GM23338 (cell line): ENCODE data around the gene LRRC63. TPM values are rescaled to one million over a fixed set of nuclear protein-coding genes. Genes with fewer than 3 reads are reported as not detected.

ENCODE experiments used
- ATAC-seq: fragments of 200-7000 bp; cut with Tn5 transposase; 3 replicates; pipeline ENCODE4 v1.9.1; 2020
- DNase-seq: peaks from one replicate; pipeline ENCODE4 v3.0.0-alpha.2; 2015; ENCODE audit warnings: low spot score
- H2AFZ ChIP-seq: fragments of 200-600 bp; sonication (generic); 2 replicates; pipeline ENCODE4 v1.8.0; 2016; ENCODE audit warnings: antibody characterized with exemption, mild to moderate bottlenecking, moderate library complexity
- H3F3A ChIP-seq: fragments of 200-600 bp; sonication (generic); replicated peaks from 2 replicates; pipeline ENCODE4 v1.8.0; 2017; ENCODE audit warnings: antibody characterized with exemption, mixed run types, low read depth
- H3K27ac ChIP-seq: fragments of 200-600 bp; sonication (generic); 2 replicates; pipeline ENCODE4 v1.6.1; 2016; ENCODE audit warnings: low read depth
- H3K27me3 ChIP-seq: fragments of 200-600 bp; sonication (generic); 2 replicates; pipeline ENCODE4 v1.8.0; 2016; ENCODE audit warnings: mild to moderate bottlenecking, mixed run types, moderate library complexity; ENCODE audit not compliant: insufficient read depth
- H3K36me3 ChIP-seq: fragments of 200-600 bp; sonication (generic); 2 replicates; pipeline ENCODE4 v1.8.0; 2016; ENCODE audit warnings: mild to moderate bottlenecking; ENCODE audit not compliant: insufficient read depth
- H3K4me1 ChIP-seq: fragments of 200-600 bp; sonication (generic); 2 replicates; pipeline ENCODE4 v1.8.0; 2016; ENCODE audit warnings: mild to moderate bottlenecking, moderate library complexity; ENCODE audit not compliant: insufficient read depth
- H3K4me2 ChIP-seq: fragments of 200-600 bp; sonication (generic); 2 replicates; pipeline ENCODE4 v1.7.1; 2017; ENCODE audit warnings: mixed run types
- H3K4me3 ChIP-seq: fragments of 200-600 bp; sonication (generic); 2 replicates; pipeline ENCODE4 v1.6.1; 2016; ENCODE audit warnings: mixed run types
- H3K79me2 ChIP-seq: fragments of 200-600 bp; sonication (generic); replicated peaks from 2 replicates; pipeline ENCODE4 v1.8.0; 2017; ENCODE audit warnings: mild to moderate bottlenecking; ENCODE audit not compliant: insufficient read depth
- H3K9me2 ChIP-seq: fragments of 200-600 bp; sonication (generic); 2 replicates; pipeline ENCODE4 v1.8.0; 2017; ENCODE audit not compliant: insufficient read depth
- H4K20me1 ChIP-seq: fragments of 200-600 bp; sonication (generic); replicated peaks from 2 replicates; pipeline ENCODE4 v1.8.0; 2017; ENCODE audit warnings: mild to moderate bottlenecking; ENCODE audit not compliant: insufficient read depth
- H3K27ac Mint-ChIP-seq: 2 replicates; pipeline ENCODE4 v1.8.0; 2020; ENCODE audit warnings: inconsistent platforms, mild to moderate bottlenecking, moderate library complexity, mixed read lengths
- H3K27me3 Mint-ChIP-seq: 3 replicates; pipeline ENCODE4 v1.8.0; 2022; ENCODE audit warnings: low read depth, mild to moderate bottlenecking, moderate library complexity, mixed read lengths, inconsistent platforms; ENCODE audit not compliant: insufficient read depth, poor library complexity
- H3K36me3 Mint-ChIP-seq: 3 replicates; pipeline ENCODE4 v1.8.0; 2021; ENCODE audit warnings: low read depth, mild to moderate bottlenecking, inconsistent platforms, moderate library complexity, mixed read lengths
- H3K4me1 Mint-ChIP-seq: 3 replicates; pipeline ENCODE4 v1.8.0; 2020; ENCODE audit warnings: mild to moderate bottlenecking, inconsistent platforms, mixed read lengths
- H3K4me3 Mint-ChIP-seq: 3 replicates; pipeline ENCODE4 v1.8.0; 2021; ENCODE audit warnings: moderate library complexity, mild to moderate bottlenecking, inconsistent platforms, mixed read lengths
- H3K9me3 Mint-ChIP-seq: 3 replicates; pipeline ENCODE4 v1.8.0; 2020; ENCODE audit warnings: moderate library complexity, mild to moderate bottlenecking, inconsistent platforms, mixed read lengths
- CREB1 ChIP-seq: fragments of 250-450 bp; sonication (Bioruptor Pico); IDR thresholded peaks from 2 replicates; pipeline ENCODE4 v1.5.0; 2020; ENCODE audit warnings: low read depth, mild to moderate bottlenecking, moderate library complexity
- EZH2 ChIP-seq: fragments of 200-600 bp; sonication (generic); IDR thresholded peaks from one replicate; pipeline ENCODE4 v1.8.0; 2017; ENCODE audit warnings: antibody characterized with exemption, mild to moderate bottlenecking, low read depth; ENCODE audit not compliant: unreplicated experiment
- EZH2phosphoT487 ChIP-seq: fragments of 200-600 bp; sonication (generic); IDR thresholded peaks from one replicate; pipeline ENCODE4 v1.8.1; 2018; ENCODE audit warnings: antibody characterized with exemption; ENCODE audit not compliant: unreplicated experiment
- JUNB ChIP-seq: IDR thresholded peaks from one replicate; pipeline ENCODE4 v1.6.1; 2016; ENCODE audit warnings: antibody characterized with exemption; ENCODE audit not compliant: unreplicated experiment
- NANOG ChIP-seq: IDR thresholded peaks from 2 replicates; pipeline ENCODE4 v1.6.1; 2016; ENCODE audit warnings: antibody characterized with exemption, borderline replicate concordance
- POLR2AphosphoS5 ChIP-seq: IDR thresholded peaks from 2 replicates; pipeline ENCODE4 v1.6.1; 2016; ENCODE audit warnings: antibody characterized with exemption, low read depth
- ZNF114 ChIP-seq: fragments of 250-450 bp; sonication (Bioruptor Pico); IDR thresholded peaks from 2 replicates; pipeline ENCODE4 v1.5.0; 2020; ENCODE audit warnings: mild to moderate bottlenecking, moderate library complexity
- ZNF331 ChIP-seq: fragments of 250-450 bp; sonication (Bioruptor Pico); IDR thresholded peaks from 2 replicates; pipeline ENCODE4 v1.5.0; 2020; ENCODE audit warnings: low read depth, mild to moderate bottlenecking, moderate library complexity
- polyA plus RNA-seq: library from polyadenylated mRNA; unstranded; fragments of >200 nt; fragmentation: Nextera tagmentation; extraction: Ambion mirVana; gene quantifications from 2 replicates; pipeline ENCODE4 v1.2.1, GENCODE V29; 2016
- total RNA-seq: library from RNA; depleted of rRNA; stranded (reverse); fragments of >200 nt; shearing (Covaris generic); gene quantifications from 2 replicates; pipeline ENCODE4 v1.2.3, GENCODE V29; 2014
- TF ChIP-seq, protein P1 (sequence below), 2 experiments: fragments of 200-600 bp in 1 of 2; sonication (generic) in 1 of 2; conservative IDR thresholded peaks; 2 replicates each; pipeline versions ENCODE4 v1.5.1 to v1.6.1; 2016 to 2017; ENCODE audit warnings: antibody characterized with exemption in 2 of 2, low read depth in 2 of 2, mild to moderate bottlenecking in 2 of 2, moderate library complexity in 1 of 2
- TF ChIP-seq, protein P2 (sequence below): IDR thresholded peaks from 2 replicates; pipeline ENCODE4 v1.6.1; 2016; ENCODE audit warnings: antibody characterized with exemption

The LRRC63 gene
- total and polyA plus RNA-seq, 2 experiments from 2014 or later, result not detected

DNA sequence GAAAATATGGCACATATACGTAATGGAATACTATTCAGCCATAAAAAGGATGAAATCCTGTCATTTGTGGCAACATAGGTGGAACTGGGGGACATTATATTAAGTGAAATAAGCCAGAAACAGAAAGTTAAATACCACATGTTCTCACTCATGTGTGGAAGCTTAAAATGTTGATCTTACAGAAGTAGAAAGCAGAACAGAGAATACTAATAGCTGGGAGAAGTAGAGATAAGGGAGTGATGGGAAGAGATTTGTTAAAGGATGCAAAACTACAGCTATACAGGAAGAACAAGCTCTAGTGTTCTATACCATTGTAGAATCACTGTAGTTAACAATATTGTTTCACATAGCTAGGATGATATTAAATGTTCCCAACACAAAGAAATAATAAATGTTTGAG, 107.3 kb downstream of the LRRC63 start:
- H3K27ac ChIP-seq, result no peak overlapping the region
- TF ChIP-seq NANOG (no peak), ZNF331 (CRISPR knock-in tag) (no peak), POLR2AphosphoS5 (no peak), CREB1 (CRISPR knock-in tag) (no peak)
- TF ChIP-seq, protein P1, sequence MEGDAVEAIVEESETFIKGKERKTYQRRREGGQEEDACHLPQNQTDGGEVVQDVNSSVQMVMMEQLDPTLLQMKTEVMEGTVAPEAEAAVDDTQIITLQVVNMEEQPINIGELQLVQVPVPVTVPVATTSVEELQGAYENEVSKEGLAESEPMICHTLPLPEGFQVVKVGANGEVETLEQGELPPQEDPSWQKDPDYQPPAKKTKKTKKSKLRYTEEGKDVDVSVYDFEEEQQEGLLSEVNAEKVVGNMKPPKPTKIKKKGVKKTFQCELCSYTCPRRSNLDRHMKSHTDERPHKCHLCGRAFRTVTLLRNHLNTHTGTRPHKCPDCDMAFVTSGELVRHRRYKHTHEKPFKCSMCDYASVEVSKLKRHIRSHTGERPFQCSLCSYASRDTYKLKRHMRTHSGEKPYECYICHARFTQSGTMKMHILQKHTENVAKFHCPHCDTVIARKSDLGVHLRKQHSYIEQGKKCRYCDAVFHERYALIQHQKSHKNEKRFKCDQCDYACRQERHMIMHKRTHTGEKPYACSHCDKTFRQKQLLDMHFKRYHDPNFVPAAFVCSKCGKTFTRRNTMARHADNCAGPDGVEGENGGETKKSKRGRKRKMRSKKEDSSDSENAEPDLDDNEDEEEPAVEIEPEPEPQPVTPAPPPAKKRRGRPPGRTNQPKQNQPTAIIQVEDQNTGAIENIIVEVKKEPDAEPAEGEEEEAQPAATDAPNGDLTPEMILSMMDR (conservative IDR thresholded peaks at IDR 0.05; ENCODE audit: low read depth in 2 of 2), result no peak
- TF ChIP-seq, protein P2, sequence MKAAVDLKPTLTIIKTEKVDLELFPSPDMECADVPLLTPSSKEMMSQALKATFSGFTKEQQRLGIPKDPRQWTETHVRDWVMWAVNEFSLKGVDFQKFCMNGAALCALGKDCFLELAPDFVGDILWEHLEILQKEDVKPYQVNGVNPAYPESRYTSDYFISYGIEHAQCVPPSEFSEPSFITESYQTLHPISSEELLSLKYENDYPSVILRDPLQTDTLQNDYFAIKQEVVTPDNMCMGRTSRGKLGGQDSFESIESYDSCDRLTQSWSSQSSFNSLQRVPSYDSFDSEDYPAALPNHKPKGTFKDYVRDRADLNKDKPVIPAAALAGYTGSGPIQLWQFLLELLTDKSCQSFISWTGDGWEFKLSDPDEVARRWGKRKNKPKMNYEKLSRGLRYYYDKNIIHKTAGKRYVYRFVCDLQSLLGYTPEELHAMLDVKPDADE, result no peak
- H3K9me3 Mint-ChIP-seq, result no peaks in the 10 kb centered on the region
- H3K4me2 ChIP-seq, result no peak overlapping the region
- H3K27me3 Mint-ChIP-seq, result no peaks in the 10 kb centered on the region
- H4K20me1 ChIP-seq, result no peaks in the 10 kb centered on the region
- H3K9me2 ChIP-seq, result peaks cover 12% of the 10 kb centered on the region; the same call in 1 of the 2 replicates
- H2AFZ ChIP-seq, result no peak overlapping the region
- H3F3A ChIP-seq, result no peaks in the 10 kb centered on the region
- H3K4me1 Mint-ChIP-seq, result peaks cover 4% of the 10 kb centered on the region; the same call in 2 of the 3 replicates
- no peak overlapping the region for H3K4me3 Mint-ChIP-seq
- no peaks in the 10 kb centered on the region for H3K27me3 ChIP-seq
- ATAC-seq, result no peak
- DNase-seq, result no peak
- no peaks in the 10 kb centered on the region for H3K36me3 Mint-ChIP-seq
- H3K79me2 ChIP-seq, result no peaks in the 10 kb centered on the region
- no peaks in the 10 kb centered on the region for H3K36me3 ChIP-seq
- H3K27ac Mint-ChIP-seq, result no peak overlapping the region
- no peak overlapping the region for H3K4me3 ChIP-seq
- no peaks in the 10 kb centered on the region for H3K4me1 ChIP-seq

- Histone ChIP-seq H2AFZ (0 out of 2 replicates have a peak overlapping the region, but pooled peaks have one; percentile 38), H3K79me2 (no peaks in the 10 kb centered on the region)
These were observed 108.7 kb downstream of the LRRC63 start for GRCh38 chr13:46320406-46320805.

More at GRCh38 chr13:46320406-46320805, 108.7 kb downstream of the LRRC63 start:
- peaks cover 4% of the 10 kb centered on the region; the same call in 2 of the 3 replicates for H3K4me1 Mint-ChIP-seq
- H3K4me1 ChIP-seq, result no peaks in the 10 kb centered on the region
- H3K27me3 Mint-ChIP-seq, result peaks cover 1% of the 10 kb centered on the region
- no peaks in the 10 kb centered on the region for H3K36me3 Mint-ChIP-seq
- no peak overlapping the region for H3K4me2 ChIP-seq
- no peaks in the 10 kb centered on the region for H4K20me1 ChIP-seq
- no peak overlapping the region for H3K4me3 Mint-ChIP-seq
- H3K9me2 ChIP-seq, result peaks cover 11% of the 10 kb centered on the region; the same call in 1 of the 2 replicates
- no peaks in the 10 kb centered on the region for H3K27me3 ChIP-seq
- DNase-seq (no peak), ATAC-seq (no peak)
- H3K9me3 Mint-ChIP-seq, result no peaks in the 10 kb centered on the region
- no peak for TF ChIP-seq EZH2
- TF ChIP-seq JUNB, result no peak
- TF ChIP-seq, protein P1 (conservative IDR thresholded peaks at IDR 0.05; ENCODE audit: low read depth in 2 of 2), result no peak
- no peak for TF ChIP-seq ZNF331 (CRISPR knock-in tag)
- no peak for TF ChIP-seq EZH2phosphoT487
- no peak for TF ChIP-seq ZNF114 (CRISPR knock-in tag)
- TF ChIP-seq NANOG, result no peak
- TF ChIP-seq POLR2AphosphoS5, result no peak
- H3F3A ChIP-seq, result no peaks in the 10 kb centered on the region
- H3K36me3 ChIP-seq, result no peaks in the 10 kb centered on the region
- no peak overlapping the region for H3K27ac Mint-ChIP-seq
- no peak overlapping the region for H3K4me3 ChIP-seq
- H3K27ac ChIP-seq, result no peak overlapping the region
